Uterus (tissue), 4 donors: Measurements from ENCODE around the gene MADD. TPM values are rescaled to one million over a fixed set of nuclear protein-coding genes. Genes with fewer than 3 reads are reported as not detected.

Experiments used
- DNase-seq, 2 donors: peaks; one replicate each; pipeline ENCODE4 v3.0.0-alpha.2; 2019 to 2020
- H3K27ac ChIP-seq, 2 donors: fragments of 200-600 bp; sonication (generic); 1 replicate in 1 of 2; 2 replicates in 1 of 2; pipeline ENCODE4 v1.5.1; 2016 to 2018
- H3K27me3 ChIP-seq, 2 donors: fragments of 200-600 bp; sonication (generic); one replicate each; pipeline ENCODE4 v1.5.1; 2018 to 2019; ENCODE audit warnings: control low read depth in 1 of 2
- H3K36me3 ChIP-seq, 2 donors: fragments of 200-600 bp; sonication (generic); one replicate each; pipeline ENCODE4 v1.5.1; 2019; ENCODE audit warnings: control low read depth in 1 of 2
- H3K4me1 ChIP-seq, 2 donors: fragments of 200-600 bp; sonication (generic); one replicate each; pipeline ENCODE4 v1.5.1; 2018 to 2019; ENCODE audit warnings: control low read depth in 1 of 2
- H3K4me3 ChIP-seq, 2 donors: fragments of 200-600 bp; sonication (generic); 1 replicate in 1 of 2; 2 replicates in 1 of 2; pipeline ENCODE4 v1.5.1; 2018 to 2019; ENCODE audit warnings: mild to moderate bottlenecking in 1 of 2
- H3K9me3 ChIP-seq, 2 donors: fragments of 200-600 bp; sonication (generic); one replicate each; pipeline ENCODE4 v1.5.1; 2019; ENCODE audit warnings: control low read depth in 1 of 2
- CTCF ChIP-seq, 4 experiments: fragments of 200-600 bp in 2 of 4; fragments of 450-650 bp in 2 of 4; sonication (generic) in 2 of 4; IDR thresholded peaks; one replicate each; pipeline ENCODE4 v1.5.1; 2016 to 2019; ENCODE audit warnings: antibody characterized with exemption in 4 of 4, mild to moderate bottlenecking in 2 of 4, moderate library complexity in 1 of 4
- POLR2A ChIP-seq, 2 donors: fragments of 450-650 bp; IDR thresholded peaks; one replicate each; pipeline ENCODE4 v1.6.1; 2016; ENCODE audit warnings: antibody characterized with exemption in 2 of 2, mild to moderate bottlenecking in 1 of 2, moderate library complexity in 1 of 2
- intact Hi-C: fragments of 100-400 bp; cut with DNase I; formaldehyde crosslinking; loops from one replicate; pipeline ENCODE4 v1.15.1; 2023; ENCODE audit warnings: low total_unique reads
- total RNA-seq, 4 donors: library from RNA; depleted of rRNA in 3 of 4; stranded (reverse); fragments of >200 nt in 3 of 4; gene quantifications; one replicate each; pipeline versions ENCODE4 v1.1.0 to v1.2.4, GENCODE V29; 2014 to 2023
- donor health status: DM: yes; HTN: yes; CAD: no.

The MADD gene
- total RNA-seq, 4 donors from 2014 or later = 26.8 to 234 (median 47.2) TPM

GRCh38 chr11:47338396-47339241, 68.7 kb downstream of the MADD start:
- Histone ChIP-seq H3K4me3 (no peak overlapping the region), H3K4me1 (no peaks in the 10 kb centered on the region), H3K27me3 (no peaks in the 10 kb centered on the region), H3K9me3 (no peaks in the 10 kb centered on the region), H3K27ac (no peak overlapping the region), H3K36me3 (no peaks in the 10 kb centered on the region)
- DNase-seq = no peak
- intact Hi-C loops = no loop called here
- no peak for TF ChIP-seq CTCF (IDR thresholded peaks at IDR 0.05)

GRCh38 chr11:47340010-47340409, 70.1 kb downstream of the MADD start:
- TF ChIP-seq POLR2A (IDR thresholded peaks at IDR 0.05) (no peak), CTCF (IDR thresholded peaks at IDR 0.05) (no peak)
- H3K36me3 ChIP-seq = no peaks in the 10 kb centered on the region

GRCh38 chr11:47340980-47341775, 71.2 kb downstream of the MADD start:
- intact Hi-C loops = loop anchor here (10.0 kb wide), 1 partner anchor 176 kb away; no protein-coding TSS in a partner anchor
- TF ChIP-seq POLR2A (IDR thresholded peaks at IDR 0.05) = no peak
- TF ChIP-seq CTCF (IDR thresholded peaks at IDR 0.05) = no peak
- Histone ChIP-seq H3K4me1 (no peaks in the 10 kb centered on the region), H3K27me3 (no peaks in the 10 kb centered on the region), H3K9me3 (no peaks in the 10 kb centered on the region), H3K36me3 (no peaks in the 10 kb centered on the region), H3K4me3 (no peak overlapping the region), H3K27ac (no peak overlapping the region)
- DNase-seq = no peak

More at GRCh38 chr11:47340010-47340409, 70.1 kb downstream of the MADD start:
- Histone ChIP-seq H3K27me3 (no peaks in the 10 kb centered on the region), H3K4me3 (no peak overlapping the region), H3K27ac (no peak overlapping the region), H3K9me3 (no peaks in the 10 kb centered on the region), H3K4me1 (no peaks in the 10 kb centered on the region)
- DNase-seq = no peak
- intact Hi-C loops = loop anchor here (10.0 kb wide), 1 partner anchor 175 kb away; no protein-coding TSS in a partner anchor

GRCh38 chr11:47342036-47342803, 72.3 kb downstream of the MADD start:
- TF ChIP-seq CTCF (IDR thresholded peaks at IDR 0.05) = no peak
- TF ChIP-seq POLR2A (IDR thresholded peaks at IDR 0.05) = no peak
- no peaks in the 10 kb centered on the region for H3K4me1 ChIP-seq
- H3K36me3 ChIP-seq = no peaks in the 10 kb centered on the region
- H3K4me3 ChIP-seq = no peak overlapping the region
- intact Hi-C loops = loop anchor here (10.0 kb wide), 1 partner anchor 177 kb away; no protein-coding TSS in a partner anchor
- no peak for DNase-seq
- no peaks in the 10 kb centered on the region for H3K9me3 ChIP-seq
- no peaks in the 10 kb centered on the region for H3K27me3 ChIP-seq
- H3K27ac ChIP-seq = no peak overlapping the region
